Activated naive CD4-positive, alpha-beta T cell treated with anti-CD3 and anti-CD28 coated beads, Interleukin-2, amount 50 U/mL, for 24 hours (primary cell): ENCODE data around the gene CYB5R4.
"Not testable (repeated sequence)": the region's sequence is repeated elsewhere in the genome, so short reads cannot be mapped to it uniquely, and the experiment has no call there.

Experiments
- H3K27ac Mint-ChIP-seq: one replicate; pipeline ENCODE4 v1.8.0; 2021; ENCODE audit warnings: mild to moderate bottlenecking, mixed read lengths
- H3K27me3 Mint-ChIP-seq: one replicate; pipeline ENCODE4 v1.8.0; 2021; ENCODE audit warnings: mixed read lengths
- H3K36me3 Mint-ChIP-seq: one replicate; pipeline ENCODE4 v1.8.0; 2021; ENCODE audit warnings: mixed read lengths
- H3K4me1 Mint-ChIP-seq: one replicate; pipeline ENCODE4 v1.8.0; 2021; ENCODE audit warnings: mixed read lengths
- H3K4me3 Mint-ChIP-seq: one replicate; pipeline ENCODE4 v1.8.0; 2021; ENCODE audit warnings: mild to moderate bottlenecking, mixed read lengths
- H3K9me3 Mint-ChIP-seq: one replicate; pipeline ENCODE4 v1.8.0; 2021; ENCODE audit warnings: mixed read lengths

The CYB5R4 gene

GRCh38 chr6:83884523-83884922 lies 25.0 kb downstream of the CYB5R4 start:
- Mint-ChIP-seq H3K9me3 (no peaks in the 10 kb centered on the region), H3K27ac (no peak overlapping the region), H3K27me3 (no peaks in the 10 kb centered on the region), H3K4me3 (peak overlapping the region; percentile 30), H3K36me3 (no peaks in the 10 kb centered on the region), H3K4me1 (peaks cover 36% of the 10 kb centered on the region)

GRCh38 chr6:83885984-83886383 lies 26.5 kb downstream of the CYB5R4 start:
- Mint-ChIP-seq H3K27me3 (no peaks in the 10 kb centered on the region), H3K4me3 (no peak overlapping the region), H3K9me3 (no peaks in the 10 kb centered on the region), H3K27ac (no peak overlapping the region), H3K4me1 (peaks cover 35% of the 10 kb centered on the region), H3K36me3 (peaks cover 1% of the 10 kb centered on the region)

GRCh38 chr6:83889621-83890020 lies 30.1 kb downstream of the CYB5R4 start:
- Mint-ChIP-seq H3K27me3 (no peaks in the 10 kb centered on the region), H3K4me3 (no peak overlapping the region), H3K27ac (no peak overlapping the region), H3K9me3 (no peaks in the 10 kb centered on the region), H3K4me1 (peaks cover 55% of the 10 kb centered on the region), H3K36me3 (peaks cover 5% of the 10 kb centered on the region)

- no peaks in the 10 kb centered on the region for H3K9me3 Mint-ChIP-seq
- no peaks in the 10 kb centered on the region for H3K27me3 Mint-ChIP-seq
- peaks cover 59% of the 10 kb centered on the region for H3K4me1 Mint-ChIP-seq
- peaks cover 5% of the 10 kb centered on the region for H3K36me3 Mint-ChIP-seq
- H3K27ac Mint-ChIP-seq = no peak overlapping the region
- H3K4me3 Mint-ChIP-seq = no peak overlapping the region
These were observed 31.0 kb downstream of the CYB5R4 start for GRCh38 chr6:83890520-83890919.

GRCh38 chr6:83891586-83891985 lies 32.1 kb downstream of the CYB5R4 start:
- no peaks in the 10 kb centered on the region for H3K9me3 Mint-ChIP-seq
- H3K4me3 Mint-ChIP-seq = no peak overlapping the region
- H3K4me1 Mint-ChIP-seq = peaks cover 59% of the 10 kb centered on the region
- no peak overlapping the region for H3K27ac Mint-ChIP-seq
- H3K36me3 Mint-ChIP-seq = peaks cover 11% of the 10 kb centered on the region
- no peaks in the 10 kb centered on the region for H3K27me3 Mint-ChIP-seq

- Mint-ChIP-seq H3K9me3 (no peaks in the 10 kb centered on the region), H3K4me3 (no peak overlapping the region), H3K27me3 (no peaks in the 10 kb centered on the region), H3K27ac (no peak overlapping the region), H3K36me3 (peaks cover 15% of the 10 kb centered on the region), H3K4me1 (peaks cover 59% of the 10 kb centered on the region)
These were observed 33.5 kb downstream of the CYB5R4 start for GRCh38 chr6:83893024-83893423.

GRCh38 chr6:83897094-83897493 lies 37.6 kb downstream of the CYB5R4 start:
- H3K9me3 Mint-ChIP-seq = not testable (repeated sequence)

GRCh38 chr6:83901624-83902023 lies 42.1 kb downstream of the CYB5R4 start:
- Mint-ChIP-seq H3K27me3 (no peaks in the 10 kb centered on the region), H3K36me3 (peaks cover 52% of the 10 kb centered on the region), H3K4me3 (no peak overlapping the region), H3K9me3 (peaks cover 20% of the 10 kb centered on the region), H3K4me1 (peaks cover 48% of the 10 kb centered on the region), H3K27ac (no peak overlapping the region)

More at GRCh38 chr6:83897094-83897493, 37.6 kb downstream of the CYB5R4 start:
- Mint-ChIP-seq H3K36me3 (peaks cover 29% of the 10 kb centered on the region), H3K4me1 (peaks cover 43% of the 10 kb centered on the region)
- not testable (repeated sequence) for H3K27me3 Mint-ChIP-seq, H3K27ac Mint-ChIP-seq, H3K4me3 Mint-ChIP-seq

- H3K27me3 Mint-ChIP-seq = no peaks in the 10 kb centered on the region
- H3K4me3 Mint-ChIP-seq = no peak overlapping the region
- peaks cover 67% of the 10 kb centered on the region for H3K4me1 Mint-ChIP-seq
- H3K9me3 Mint-ChIP-seq = peaks cover 20% of the 10 kb centered on the region
- peaks cover 59% of the 10 kb centered on the region for H3K36me3 Mint-ChIP-seq
- no peak overlapping the region for H3K27ac Mint-ChIP-seq
These were observed 44.9 kb downstream of the CYB5R4 start for GRCh38 chr6:83904395-83904794.

- H3K4me1 Mint-ChIP-seq = peaks cover 68% of the 10 kb centered on the region
- peaks cover 20% of the 10 kb centered on the region for H3K9me3 Mint-ChIP-seq
- H3K27me3 Mint-ChIP-seq = no peaks in the 10 kb centered on the region
- no peak overlapping the region for H3K4me3 Mint-ChIP-seq
- no peak overlapping the region for H3K27ac Mint-ChIP-seq
- peaks cover 62% of the 10 kb centered on the region for H3K36me3 Mint-ChIP-seq
These were observed 46.2 kb downstream of the CYB5R4 start for GRCh38 chr6:83905648-83906047.

- peaks cover 51% of the 10 kb centered on the region for H3K4me1 Mint-ChIP-seq
- not testable (repeated sequence) for H3K27me3 Mint-ChIP-seq, H3K27ac Mint-ChIP-seq, H3K4me3 Mint-ChIP-seq
- peaks cover 45% of the 10 kb centered on the region for H3K36me3 Mint-ChIP-seq
- H3K9me3 Mint-ChIP-seq = peaks cover 16% of the 10 kb centered on the region
These were observed 48.3 kb downstream of the CYB5R4 start for GRCh38 chr6:83907623-83908390.

GRCh38 chr6:83908813-83909212 lies 49.3 kb downstream of the CYB5R4 start:
- peaks cover 7% of the 10 kb centered on the region for H3K9me3 Mint-ChIP-seq
- H3K4me3 Mint-ChIP-seq = no peak overlapping the region
- peaks cover 41% of the 10 kb centered on the region for H3K4me1 Mint-ChIP-seq
- no peaks in the 10 kb centered on the region for H3K27me3 Mint-ChIP-seq
- peaks cover 39% of the 10 kb centered on the region for H3K36me3 Mint-ChIP-seq
- no peak overlapping the region for H3K27ac Mint-ChIP-seq

- H3K27ac Mint-ChIP-seq = no peak overlapping the region
- H3K4me3 Mint-ChIP-seq = no peak overlapping the region
- peaks cover 31% of the 10 kb centered on the region for H3K36me3 Mint-ChIP-seq
- H3K27me3 Mint-ChIP-seq = no peaks in the 10 kb centered on the region
- peaks cover 31% of the 10 kb centered on the region for H3K4me1 Mint-ChIP-seq
- no peaks in the 10 kb centered on the region for H3K9me3 Mint-ChIP-seq
These were observed 51.8 kb downstream of the CYB5R4 start for GRCh38 chr6:83911278-83911677.

GRCh38 chr6:83914953-83915352 lies 55.5 kb downstream of the CYB5R4 start:
- peaks cover 8% of the 10 kb centered on the region for H3K4me1 Mint-ChIP-seq
- no peak overlapping the region for H3K4me3 Mint-ChIP-seq
- no peaks in the 10 kb centered on the region for H3K27me3 Mint-ChIP-seq
- H3K27ac Mint-ChIP-seq = no peak overlapping the region
- no peaks in the 10 kb centered on the region for H3K9me3 Mint-ChIP-seq
- H3K36me3 Mint-ChIP-seq = peaks cover 20% of the 10 kb centered on the region

GRCh38 chr6:83917001-83917400 lies 57.5 kb downstream of the CYB5R4 start:
- no peaks in the 10 kb centered on the region for H3K9me3 Mint-ChIP-seq
- no peak overlapping the region for H3K4me3 Mint-ChIP-seq
- H3K36me3 Mint-ChIP-seq = peaks cover 19% of the 10 kb centered on the region
- H3K27ac Mint-ChIP-seq = no peak overlapping the region
- H3K27me3 Mint-ChIP-seq = no peaks in the 10 kb centered on the region
- H3K4me1 Mint-ChIP-seq = no peaks in the 10 kb centered on the region

GRCh38 chr6:83920017-83920416 lies 60.5 kb downstream of the CYB5R4 start:
- H3K9me3 Mint-ChIP-seq = no peaks in the 10 kb centered on the region
- peaks cover 33% of the 10 kb centered on the region for H3K36me3 Mint-ChIP-seq
- no peak overlapping the region for H3K4me3 Mint-ChIP-seq
- no peak overlapping the region for H3K27ac Mint-ChIP-seq
- H3K27me3 Mint-ChIP-seq = no peaks in the 10 kb centered on the region
- H3K4me1 Mint-ChIP-seq = no peaks in the 10 kb centered on the region

GRCh38 chr6:83921315-83921714 lies 61.8 kb downstream of the CYB5R4 start:
- no peaks in the 10 kb centered on the region for H3K27me3 Mint-ChIP-seq
- no peaks in the 10 kb centered on the region for H3K9me3 Mint-ChIP-seq
- H3K27ac Mint-ChIP-seq = no peak overlapping the region
- H3K36me3 Mint-ChIP-seq = peaks cover 33% of the 10 kb centered on the region
- no peak overlapping the region for H3K4me3 Mint-ChIP-seq
- no peaks in the 10 kb centered on the region for H3K4me1 Mint-ChIP-seq
